Spleen (tissue), 11 donors: Measurements from ENCODE around the gene STAG3. TPM values are rescaled to one million over a fixed set of nuclear protein-coding genes. Genes with fewer than 3 reads are reported as not detected.

ENCODE experiments used
- DNase-seq: peaks from one replicate; pipeline ENCODE4 v3.0.0-alpha.2; 2020
- H3K27ac ChIP-seq, 8 donors: fragments of 200-600 bp; sonication (generic) in 7 of 8; 1 replicate in 4 of 8; 2 replicates in 4 of 8; pipeline versions ENCODE4 v1.5.0 to v1.8.0; 2016 to 2021; ENCODE audit warnings: inconsistent platforms in 4 of 8, mild to moderate bottlenecking in 4 of 8, moderate library complexity in 1 of 8
- H3K27me3 ChIP-seq, 7 donors: fragments of 200-600 bp; sonication (generic) in 6 of 7; replicated peaks in 1 of 7; 1 replicate in 4 of 7; 2 replicates in 3 of 7; pipeline versions ENCODE4 v1.5.0 to v1.8.0; 2016 to 2021; ENCODE audit warnings: inconsistent platforms in 3 of 7, mild to moderate bottlenecking in 1 of 7
- H3K36me3 ChIP-seq, 6 donors: fragments of 200-600 bp; sonication (generic) in 5 of 6; 1 replicate in 4 of 6; 2 replicates in 2 of 6; pipeline versions ENCODE4 v1.5.0 to v1.8.0; 2016 to 2021; ENCODE audit warnings: inconsistent platforms in 2 of 6
- H3K4me1 ChIP-seq, 6 donors: fragments of 200-600 bp; sonication (generic) in 5 of 6; 1 replicate in 3 of 6; 2 replicates in 3 of 6; pipeline versions ENCODE4 v1.5.0 to v1.8.0; 2016 to 2021; ENCODE audit warnings: inconsistent platforms in 3 of 6
- H3K4me3 ChIP-seq, 8 donors: fragments of 200-600 bp; sonication (generic) in 7 of 8; 1 replicate in 4 of 8; 2 replicates in 4 of 8; pipeline versions ENCODE4 v1.5.0 to v1.8.0; 2016 to 2021; ENCODE audit warnings: inconsistent platforms in 4 of 8, mild to moderate bottlenecking in 4 of 8, moderate library complexity in 2 of 8
- H3K9me3 ChIP-seq, 8 donors: fragments of 200-600 bp; sonication (generic) in 7 of 8; 1 replicate in 4 of 8; 2 replicates in 4 of 8; pipeline versions ENCODE4 v1.5.0 to v1.8.0; 2016 to 2021; ENCODE audit warnings: inconsistent platforms in 4 of 8
- CTCF ChIP-seq, 11 experiments: fragments of 200-600 bp in 7 of 11; fragments of 450-650 bp in 4 of 11; sonication (generic) in 4 of 11; IDR thresholded peaks in 8 of 11; conservative IDR thresholded peaks in 3 of 11; 1 replicate in 7 of 11; 2 replicates in 4 of 11; pipeline versions ENCODE4 v1.4.0 to v1.8.0; 2016 to 2021; ENCODE audit warnings: antibody characterized with exemption in 11 of 11, inconsistent platforms in 4 of 11, mild to moderate bottlenecking in 1 of 11
- POLR2A ChIP-seq, 3 donors: fragments of 450-650 bp; IDR thresholded peaks; one replicate each; pipeline ENCODE4 v1.5.1; 2017; ENCODE audit warnings: antibody characterized with exemption in 3 of 3, mild to moderate bottlenecking in 1 of 3
- POLR2AphosphoS5 ChIP-seq, 3 donors: sonication (generic); formaldehyde crosslinking; IDR thresholded peaks; one replicate each; pipeline ENCODE4 v1.5.1; 2017; ENCODE audit warnings: antibody characterized with exemption in 3 of 3
- WGBS, 5 donors: extraction: QIAGEN DNeasy Blood & Tissue Kit in 3 of 5; methylation state at CpG; one replicate each; pipeline versions ENCODE4 v1.1.5 to v1.1.7; 2013 to 2018; 5-methylcytosine and 5-hydroxymethylcytosine counted together
- intact Hi-C: fragments of 100-400 bp; cut with DNase I; formaldehyde crosslinking; loops from one replicate; pipeline ENCODE4 v1.15.0; 2023; ENCODE audit warnings: low total_unique reads
- polyA plus RNA-seq, 3 donors: library from polyadenylated mRNA; stranded (reverse); fragments of 200-250 nt; gene quantifications; one replicate each; pipeline ENCODE4 v1.2.1, GENCODE V29; 2013
- total RNA-seq, 7 donors: library from RNA; depleted of rRNA in 3 of 7; stranded (reverse); fragments of >200 nt in 3 of 7; fragmentation: NEBNext Ultra II Directional in 4 of 7; extraction: Animal tissue kit (Norgen Biotek cat#: 25700) in 4 of 7; gene quantifications; one replicate each; pipeline versions ENCODE4 v1.1.0 to v1.2.1, GENCODE V29; 2016 to 2021
- donor health status: healthy with polysubstance abuse.
- donor health status: DM: no; HTN: no; CAD: no; lungs with moderate emphysema.
- donor health status: DM: no; HTN: no; CAD: no.
- donor health status: Bipolar disorder and iron deficiency.
- donor health status: healthy.
- donor health status: DM: no; HTN: no; CAD: no.
- donor health status: DM: yes; HTN: yes; CAD: no.

The STAG3 gene
- total and polyA plus RNA-seq, 10 donors, result 8.0 to 123 (median 40.4) TPM

GRCh38 chr7:100160067-100160466 is 17.7 kb upstream of the STAG3 start:
- H3K36me3 ChIP-seq, result peaks cover 0 to 23% (median 16%) of the 10 kb centered on the region in 6 donors
- no peak overlapping the region for H3K4me3 ChIP-seq

GRCh38 chr7:100163006-100163531 is 14.6 kb upstream of the STAG3 start:
- H3K27me3 ChIP-seq, result peaks cover 0 to 30% (median 13%) of the 10 kb centered on the region in 7 donors
- 58 to 75% (median 70%) methylated on average over 5 to 6 of the region's 6 CpGs for whole genome bisulfite sequencing, 5 donors
- H3K4me3 ChIP-seq, result no peak overlapping the region
- H3K4me1 ChIP-seq, result peaks cover 2 to 49% (median 22%) of the 10 kb centered on the region in 6 donors
- intact Hi-C loops, result no loop called here
- no peaks in the 10 kb centered on the region for H3K9me3 ChIP-seq
- no peaks in the 10 kb centered on the region for H3K36me3 ChIP-seq
- H3K27ac ChIP-seq, result peak overlapping the region in 2 of 8 donors; percentile 32 to 51
- DNase-seq, result peak; percentile 73
- TF ChIP-seq CTCF (IDR thresholded peaks at IDR 0.05 in 8 of 11, conservative IDR thresholded peaks at IDR 0.05 in 3 of 11) (no peak), POLR2AphosphoS5 (IDR thresholded peaks at IDR 0.05) (no peak), POLR2A (IDR thresholded peaks at IDR 0.05) (no peak)

More at GRCh38 chr7:100160067-100160466, 17.7 kb upstream of the STAG3 start:
- H3K9me3 ChIP-seq, result no peaks in the 10 kb centered on the region
- peaks cover 0 to 6% (median 0%) of the 10 kb centered on the region in 7 donors for H3K27me3 ChIP-seq
- intact Hi-C loops, result no loop called here
- no peak for DNase-seq
- WGBS, 5 donors, result 93 to 97% (median 95%) methylated on average over 17 to 18 of the region's 18 CpGs
- H3K27ac ChIP-seq, result no peak overlapping the region
- TF ChIP-seq POLR2AphosphoS5 (IDR thresholded peaks at IDR 0.05) (no peak), CTCF (IDR thresholded peaks at IDR 0.05 in 8 of 11, conservative IDR thresholded peaks at IDR 0.05 in 3 of 11) (no peak), POLR2A (IDR thresholded peaks at IDR 0.05) (no peak)
- H3K4me1 ChIP-seq, result peaks cover 10 to 61% (median 36%) of the 10 kb centered on the region in 6 donors

DNA sequence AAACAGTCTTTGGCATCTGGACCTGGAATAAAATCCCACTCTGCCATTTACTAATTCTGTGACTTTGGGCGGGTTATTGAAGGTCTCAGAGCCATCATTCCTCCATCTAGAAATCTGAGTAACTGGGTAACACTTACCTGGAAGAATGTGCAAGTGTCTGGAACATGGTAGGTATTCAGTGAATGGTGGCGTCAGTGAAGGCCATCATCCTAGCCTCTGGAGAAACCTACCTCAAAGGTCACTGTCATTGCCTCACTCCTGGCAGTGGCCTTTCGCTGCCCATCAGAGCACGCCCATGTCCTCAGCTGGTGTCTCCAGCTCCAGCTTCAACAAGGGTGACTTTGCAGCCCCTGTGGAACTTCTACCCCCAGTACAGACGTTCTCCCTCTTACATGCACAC is 13.8 kb upstream of the STAG3 start:
- no peaks in the 10 kb centered on the region for H3K9me3 ChIP-seq
- peak; percentile 53 for DNase-seq
- 87 to 93% (median 90%) methylated on average over 5 of the region's 5 CpGs for WGBS, 5 donors
- intact Hi-C loops, result no loop called here
- no peak overlapping the region for H3K4me3 ChIP-seq
- H3K4me1 ChIP-seq, result peaks cover 10 to 51% (median 28%) of the 10 kb centered on the region in 6 donors
- H3K27ac ChIP-seq, result peak overlapping the region in 2 of 8 donors; percentile 32 to 51
- H3K27me3 ChIP-seq, result peaks cover 0 to 38% (median 13%) of the 10 kb centered on the region in 7 donors
- H3K36me3 ChIP-seq, result no peaks in the 10 kb centered on the region
- TF ChIP-seq CTCF (IDR thresholded peaks at IDR 0.05 in 8 of 11, conservative IDR thresholded peaks at IDR 0.05 in 3 of 11) (no peak), POLR2AphosphoS5 (IDR thresholded peaks at IDR 0.05) (no peak), POLR2A (IDR thresholded peaks at IDR 0.05) (no peak)

DNA sequence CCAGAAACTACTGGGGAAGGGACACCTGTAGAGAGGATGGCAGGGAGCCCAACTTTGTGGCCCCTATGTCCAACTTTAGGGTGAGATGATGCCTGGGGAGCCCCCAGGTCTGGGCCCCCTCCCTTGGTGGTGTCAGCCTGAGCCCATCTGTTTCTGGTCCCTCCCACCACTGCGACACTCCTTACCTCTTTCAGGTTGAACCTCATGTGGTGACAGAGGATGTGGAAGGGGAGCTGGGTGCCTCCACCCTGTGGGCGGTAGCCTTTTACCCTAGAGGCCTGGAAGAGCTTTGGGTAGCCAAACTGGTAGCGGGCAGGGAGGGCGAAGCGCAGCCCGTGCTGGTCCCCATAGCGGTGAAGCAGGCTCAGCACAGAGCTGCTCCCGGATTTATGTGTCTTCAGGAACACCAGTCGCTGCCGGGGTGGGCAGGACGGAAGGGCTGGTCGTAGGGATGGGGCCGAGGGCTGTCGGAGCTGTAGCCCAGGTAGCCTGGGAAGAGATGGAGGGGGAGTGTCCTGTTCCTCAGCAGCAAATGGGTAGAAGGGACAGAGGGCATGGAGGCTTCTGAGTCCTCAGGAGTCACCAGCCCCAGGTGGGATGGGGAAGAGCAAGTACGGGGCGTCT is 11.3 kb upstream of the STAG3 start:
- TF ChIP-seq POLR2AphosphoS5 (IDR thresholded peaks at IDR 0.05), result no peak
- no peak for TF ChIP-seq CTCF (IDR thresholded peaks at IDR 0.05 in 8 of 11, conservative IDR thresholded peaks at IDR 0.05 in 3 of 11)
- TF ChIP-seq POLR2A (IDR thresholded peaks at IDR 0.05), result no peak
- H3K27me3 ChIP-seq, result peaks cover 0 to 64% (median 31%) of the 10 kb centered on the region in 7 donors
- DNase-seq, result no peak
- peak overlapping the region in 2 of 8 donors; percentile 28 to 38 for H3K27ac ChIP-seq
- peaks cover 16 to 67% (median 34%) of the 10 kb centered on the region in 6 donors for H3K4me1 ChIP-seq
- no peaks in the 10 kb centered on the region for H3K36me3 ChIP-seq
- no peaks in the 10 kb centered on the region for H3K9me3 ChIP-seq
- intact Hi-C loops, result no loop called here
- no peak overlapping the region for H3K4me3 ChIP-seq
- WGBS, 5 donors, result 65 to 74% (median 69%) methylated on average over 16 of the region's 16 CpGs
